ENCODE measurements around the gene PTPN2.

The PTPN2 gene

GRCh38 chr18:12742453-12742852 lies 141.6 kb downstream of the PTPN2 start:
- no peak for DNase-seq (ENCODE audit: low read depth)
- TF ChIP-seq CTCF (IDR thresholded peaks at IDR 0.05; ENCODE audit: low read depth, low read length, missing control alignments), result no peak
- H3K4me3 ChIP-seq (ENCODE audit: low read depth, low read length), result no peak overlapping the region

Measured in GM12864 (cell line).